Endothelial cell of umbilical vein (primary cell): Measurements from ENCODE around the gene IGFBP4. TPM values are rescaled to one million over a fixed set of nuclear protein-coding genes. Genes with fewer than 3 reads are reported as not detected.

Experiments used
- BruUV-seq: library from RNA; stranded (reverse); fragments of 400-500 nt; replicated peaks from 2 replicates; lab custom pipeline; 2021; lab: Mats Ljungman, UMichigan
- CTCF ChIA-PET: fragments of 300-600, 350-600 bp; sonication (Branson Sonifier 250); formaldehyde crosslinking; loops from one replicate; lab custom pipeline; 2021; ENCODE audit warnings: antibody characterized with exemption, inconsistent platforms; lab: Charles Lee
- POLR2A ChIA-PET: fragments of 300-600, 350-600 bp; sonication (Branson Sonifier 250); formaldehyde crosslinking; loops from one replicate; lab custom pipeline; 2021; ENCODE audit warnings: antibody characterized with exemption, inconsistent platforms; lab: Charles Lee
- DNase-seq: peaks from one replicate; pipeline ENCODE4 v3.0.0-alpha.2; 2011; ENCODE audit warnings: low read depth, low spot score
- FAIRE-seq: peaks from 2 replicates; lab custom pipeline; 2011; peaks lifted over from hg19 to GRCh38; lab: Jason Lieb, UNC
- H2AFZ ChIP-seq: 2 replicates; pipeline ENCODE4 v1.6.0; 2012; ENCODE audit warnings: low read depth, low read length, control low read depth, inconsistent platforms
- H3K27ac ChIP-seq: 2 replicates; pipeline ENCODE4 v1.5.1; 2011; ENCODE audit warnings: low read depth, mild to moderate bottlenecking, control low read depth, low read length, moderate library complexity; ENCODE audit not compliant: insufficient read depth
- H3K27me3 ChIP-seq, 2 experiments: 2 replicates each; pipeline versions ENCODE4 v1.6.0 to v1.6.1; 2011; ENCODE audit warnings: low read length in 2 of 2, mixed read lengths in 1 of 2; ENCODE audit not compliant: control insufficient read depth in 2 of 2, insufficient read depth in 2 of 2
- H3K36me3 ChIP-seq, 2 experiments: 2 replicates in 1 of 2; 3 replicates in 1 of 2; pipeline ENCODE4 v1.5.1; 2011; ENCODE audit warnings: low read length in 2 of 2, mild to moderate bottlenecking in 1 of 2, moderate library complexity in 1 of 2; ENCODE audit not compliant: control insufficient read depth in 2 of 2, insufficient read depth in 2 of 2; ENCODE audit errors: extremely low read depth in 1 of 2
- H3K4me1 ChIP-seq: 3 replicates; pipeline ENCODE4 v1.5.1; 2011; ENCODE audit warnings: mild to moderate bottlenecking, low read length; ENCODE audit not compliant: control insufficient read depth, insufficient read depth; ENCODE audit errors: extremely low read depth
- H3K4me2 ChIP-seq: 2 replicates; pipeline ENCODE4 v1.6.1; 2011; ENCODE audit warnings: low read length, control low read depth, mixed read lengths; ENCODE audit not compliant: insufficient read depth
- H3K4me3 ChIP-seq, 3 experiments: fragments of 200-600 bp in 1 of 3; sonication (generic), shearing (Covaris generic) in 1 of 3; replicated peaks in 1 of 3; 2 replicates each; pipeline ENCODE4 v1.5.1; 2011 to 2016; ENCODE audit warnings: control low read depth in 3 of 3, low read length in 3 of 3, mild to moderate bottlenecking in 2 of 3, inconsistent platforms in 1 of 3, low read depth in 1 of 3, moderate library complexity in 1 of 3; ENCODE audit not compliant: insufficient read depth in 1 of 3
- H3K79me2 ChIP-seq: 2 replicates; pipeline ENCODE4 v1.6.0; 2012; ENCODE audit warnings: low read length, inconsistent platforms; ENCODE audit not compliant: control insufficient read depth, insufficient read depth
- H3K9ac ChIP-seq: replicated peaks from 2 replicates; pipeline ENCODE3; 2011; ENCODE audit warnings: low read length, control low read depth; ENCODE audit not compliant: insufficient read depth; ENCODE audit errors: extremely low read depth
- H3K9me1 ChIP-seq: replicated peaks from 3 replicates; pipeline ENCODE4 v1.6.0; 2011; ENCODE audit warnings: mild to moderate bottlenecking, low read length; ENCODE audit not compliant: control insufficient read depth, insufficient read depth; ENCODE audit errors: extremely low read depth
- H3K9me3 ChIP-seq: replicated peaks from 2 replicates; pipeline ENCODE4 v1.5.1; 2012; ENCODE audit warnings: low read length, inconsistent platforms; ENCODE audit not compliant: control insufficient read depth, insufficient read depth
- H4K20me1 ChIP-seq: replicated peaks from 2 replicates; pipeline ENCODE3; 2011; ENCODE audit warnings: mild to moderate bottlenecking, low read length; ENCODE audit not compliant: control insufficient read depth, insufficient read depth; ENCODE audit errors: extremely low read depth
- CTCF ChIP-seq, 2 donors: IDR thresholded peaks; 1 replicate in 1 of 2; 2 replicates in 1 of 2; pipeline ENCODE4 v1.5.1; 2011; ENCODE audit warnings: low read length in 2 of 2, mild to moderate bottlenecking in 2 of 2, moderate library complexity in 2 of 2, control low read depth in 1 of 2, inconsistent platforms in 1 of 2, low read depth in 1 of 2; ENCODE audit not compliant: insufficient read depth in 1 of 2; ENCODE audit errors: extremely low read depth in 1 of 2
- GATA2 ChIP-seq: IDR thresholded peaks from 2 replicates; pipeline ENCODE4 v1.7.0; 2011; ENCODE audit warnings: low read depth, mild to moderate bottlenecking, moderate library complexity, mixed read lengths, low read length; ENCODE audit not compliant: insufficient read length, insufficient read depth
- JUN ChIP-seq: IDR thresholded peaks from 2 replicates; pipeline ENCODE4 v1.6.1; 2011; ENCODE audit warnings: borderline replicate concordance, low read depth; ENCODE audit not compliant: insufficient read length, insufficient read depth
- MAX ChIP-seq: IDR thresholded peaks from 2 replicates; pipeline ENCODE4 v1.6.1; 2011; ENCODE audit not compliant: insufficient read depth, insufficient read length
- POLR2A ChIP-seq: IDR thresholded peaks from 2 replicates; pipeline ENCODE4 v1.6.1; 2012; ENCODE audit warnings: low read depth, mild to moderate bottlenecking, control low read depth, low read length
- dilution Hi-C: fragments of 300-500 bp; cut with MboI; formaldehyde crosslinking; loops from one replicate; pipeline ENCODE4 v1.15.0; 2019; ENCODE audit warnings: low sequenced_read_pairs; ENCODE audit not compliant: extremely low pct_ligation_motif_present
- intact Hi-C: fragments of 100-400 bp; cut with micrococcal nuclease; formaldehyde crosslinking; loops from one replicate; pipeline ENCODE4 v1.10.0; 2022
- polyA plus RNA-seq, 4 experiments: library from polyadenylated mRNA; depleted of rRNA in 3 of 4; stranded (reverse) in 3 of 4; unstranded in 1 of 4; fragments of >200 nt; gene quantifications; 2 replicates each; pipeline versions ENCODE4 v1.2.1 to v1.2.3, GENCODE V29; 2011 to 2012; ENCODE audit warnings: missing spikeins in 1 of 4
- total RNA-seq: library from RNA; stranded (reverse); gene quantifications from 2 replicates; pipeline ENCODE4 v1.2.3, GENCODE V29; 2021

Gene IGFBP4
- total and polyA plus RNA-seq, 2 donors (not counting 3 experiments of a cell fraction or from before 2014, with no cell fraction given), result 377 to 618 TPM

DNA sequence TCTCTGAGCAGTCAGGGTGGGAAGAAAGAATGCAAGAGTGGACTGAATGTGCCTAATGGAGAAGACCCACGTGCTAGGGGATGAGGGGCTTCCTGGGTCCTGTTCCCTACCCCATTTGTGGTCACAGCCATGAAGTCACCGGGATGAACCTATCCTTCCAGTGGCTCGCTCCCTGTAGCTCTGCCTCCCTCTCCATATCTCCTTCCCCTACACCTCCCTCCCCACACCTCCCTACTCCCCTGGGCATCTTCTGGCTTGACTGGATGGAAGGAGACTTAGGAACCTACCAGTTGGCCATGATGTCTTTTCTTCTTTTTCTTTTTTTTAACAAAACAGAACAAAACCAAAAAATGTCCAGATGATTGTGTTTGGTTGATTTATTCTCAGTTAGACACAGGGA is 14.1 kb downstream of the IGFBP4 start:
- TF ChIP-seq CTCF (IDR thresholded peaks at IDR 0.05; ENCODE audit: extremely low read depth in 1 of 2, insufficient read depth in 1 of 2, low read depth in 1 of 2, low read length in 2 of 2) (no peak), JUN (no peak), MAX (no peak), GATA2 (no peak), POLR2A (no peak)
- dilution Hi-C loops, result no loop called here
- ChIA-PET POLR2A (interaction anchor here (0.9 kb wide), 1 partner anchor 76 kb away, joined by 4 read pairs; no protein-coding TSS in a partner anchor), CTCF (interaction anchor here (2.8 to 3.0 kb wide), 2 partner anchors 13 to 19 kb away, joined by 12 to 19 read pairs; partner anchors contain the start of gene IGFBP4)
- Histone ChIP-seq H3K4me2 (no peak overlapping the region), H2AFZ (no peak overlapping the region), H3K4me3 (no peak overlapping the region), H3K79me2 (peaks cover under 1% of the 10 kb centered on the region), H4K20me1 (no peaks in the 10 kb centered on the region), H3K9me1 (no peaks in the 10 kb centered on the region), H3K4me1 (no peaks in the 10 kb centered on the region), H3K27me3 (no peaks in the 10 kb centered on the region), H3K9me3 (no peaks in the 10 kb centered on the region), H3K9ac (no peak overlapping the region), H3K36me3 (peaks cover 25 to 62% of the 10 kb centered on the region in 2 experiments), H3K27ac (no peak overlapping the region)
- DNase-seq (no peak), FAIRE-seq (no peak)
- BruUV-seq, result no TSS peak
- intact Hi-C loops, result no loop called here
